HG02642 (cell line): Measurements from ENCODE around the gene SYNGR1.

Experiments used
- ATAC-seq: cut with Tn5 transposase; IDR thresholded peaks from one replicate; pipeline ENCODE4 v1.9.1; 2021; ENCODE audit warnings: mild to moderate bottlenecking; ENCODE audit not compliant: unreplicated experiment, poor library complexity

Gene SYNGR1

DNA sequence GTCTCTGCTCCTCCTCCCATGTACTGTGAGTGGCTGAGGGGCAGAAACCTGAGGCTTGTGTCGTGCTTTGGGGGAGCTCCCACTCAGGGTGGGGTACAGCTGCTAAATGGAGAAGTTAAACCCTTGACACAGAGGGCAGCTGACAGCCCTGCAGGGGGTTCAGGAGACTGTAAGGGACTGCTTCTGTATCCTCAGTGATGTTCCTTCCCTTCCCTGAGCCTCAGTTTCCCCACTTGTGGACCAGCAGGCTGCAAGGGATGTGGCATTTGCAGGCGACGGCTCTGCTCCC lies 15.6 kb downstream of the SYNGR1 start:
- no peak for ATAC-seq

DNA sequence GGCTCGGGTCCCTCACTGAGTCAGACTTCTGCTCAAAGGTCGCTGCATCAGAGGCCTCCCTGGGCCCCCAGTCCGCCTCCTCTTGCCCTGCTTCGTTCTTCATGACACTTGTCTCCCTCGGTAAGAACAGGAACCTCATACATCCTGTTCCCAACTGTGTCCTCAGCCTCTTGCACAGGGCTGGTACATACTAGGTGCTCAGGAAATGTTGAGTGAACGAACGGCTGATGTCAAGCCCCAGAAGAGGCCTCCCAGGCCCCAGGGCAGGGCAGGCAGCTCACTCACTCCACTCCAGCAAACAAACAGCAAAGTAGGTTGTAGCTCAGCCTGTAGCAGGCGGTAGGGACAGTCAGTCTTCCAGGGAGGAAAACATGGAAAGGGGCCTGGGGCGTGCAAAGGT lies 17.2 kb downstream of the SYNGR1 start:
- no peak for ATAC-seq

DNA sequence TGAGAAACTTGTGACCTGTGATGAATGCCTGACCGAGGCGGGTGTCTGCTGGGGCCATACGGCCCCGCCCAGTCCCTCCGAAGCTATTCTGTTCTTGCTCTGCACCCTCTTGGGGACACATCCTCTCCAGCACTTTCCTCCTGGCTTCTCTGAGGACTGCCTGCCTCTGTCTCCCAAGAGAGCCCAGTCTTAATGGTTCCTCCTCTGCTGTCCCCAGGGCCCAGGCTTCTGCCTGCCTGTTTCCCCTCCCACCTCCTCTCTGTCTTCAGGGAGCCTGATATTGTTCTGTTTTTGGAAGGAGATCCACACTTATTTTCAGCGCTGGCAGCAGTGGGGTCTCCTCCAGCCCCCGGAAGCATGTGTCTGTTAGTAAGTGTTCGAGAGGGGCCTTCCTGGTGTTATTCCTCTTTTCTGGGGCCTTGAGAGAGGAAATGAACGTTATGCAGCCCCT lies 18.7 kb downstream of the SYNGR1 start:
- ATAC-seq, result no peak

DNA sequence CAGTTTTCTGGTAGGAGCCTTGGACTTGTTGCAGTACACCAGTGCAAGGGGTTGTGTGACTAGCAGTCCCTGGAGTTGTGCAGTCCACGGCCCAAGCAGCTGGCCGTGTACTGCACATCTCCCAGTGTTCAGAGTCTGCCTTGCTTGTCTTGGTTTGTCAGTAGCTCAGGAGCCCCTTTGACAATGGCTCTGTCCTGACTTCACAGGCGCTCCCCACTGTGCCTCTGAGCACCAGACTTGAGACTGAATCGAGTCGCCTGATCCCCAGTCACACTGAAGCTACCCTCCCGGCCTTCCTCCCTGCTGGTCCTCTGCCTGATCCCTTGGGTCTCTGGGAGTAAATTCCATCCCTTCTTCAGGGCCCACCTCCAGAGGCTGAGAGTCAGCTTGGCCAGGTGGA lies 19.4 kb downstream of the SYNGR1 start:
- no peak for ATAC-seq

DNA sequence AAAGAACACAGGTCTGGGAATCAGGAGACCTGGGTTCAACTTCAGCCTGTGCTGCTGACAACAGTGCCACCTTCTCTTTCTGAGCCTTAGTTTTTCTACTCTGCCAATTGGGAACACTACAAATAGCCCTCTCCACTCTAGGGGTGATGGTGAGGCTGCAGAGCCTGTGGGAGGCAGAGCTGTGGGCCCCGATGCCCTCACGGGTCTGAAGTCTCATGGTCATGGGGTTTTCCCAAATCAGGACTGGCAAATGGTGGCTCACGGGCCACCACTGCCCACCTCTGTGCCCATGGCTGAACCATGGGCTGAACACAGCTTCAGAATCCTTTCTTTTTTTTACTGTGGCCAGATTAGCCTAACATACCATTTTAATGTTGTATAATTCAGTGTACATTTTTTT lies 19.8 kb downstream of the SYNGR1 start:
- no peak for ATAC-seq

DNA sequence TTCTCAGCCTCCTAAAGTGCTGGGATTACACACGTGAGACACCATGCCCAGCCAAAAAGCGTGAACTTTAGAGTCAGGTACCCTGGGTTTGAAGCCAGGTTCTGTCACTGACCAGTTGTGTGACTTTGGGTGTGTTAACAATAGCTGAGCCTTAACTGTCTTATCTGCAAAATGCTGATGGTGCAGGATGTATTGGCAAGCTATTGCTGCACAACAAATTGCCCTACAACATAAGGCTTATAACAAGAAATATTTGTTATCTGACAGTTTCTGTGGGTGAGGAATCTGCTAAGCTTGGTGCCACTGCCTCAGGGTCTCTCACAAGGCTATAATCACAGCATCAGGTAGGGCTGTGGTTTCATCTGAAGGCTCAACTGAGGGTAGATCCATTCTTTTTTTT lies 21.9 kb downstream of the SYNGR1 start:
- ATAC-seq, result no peak

DNA sequence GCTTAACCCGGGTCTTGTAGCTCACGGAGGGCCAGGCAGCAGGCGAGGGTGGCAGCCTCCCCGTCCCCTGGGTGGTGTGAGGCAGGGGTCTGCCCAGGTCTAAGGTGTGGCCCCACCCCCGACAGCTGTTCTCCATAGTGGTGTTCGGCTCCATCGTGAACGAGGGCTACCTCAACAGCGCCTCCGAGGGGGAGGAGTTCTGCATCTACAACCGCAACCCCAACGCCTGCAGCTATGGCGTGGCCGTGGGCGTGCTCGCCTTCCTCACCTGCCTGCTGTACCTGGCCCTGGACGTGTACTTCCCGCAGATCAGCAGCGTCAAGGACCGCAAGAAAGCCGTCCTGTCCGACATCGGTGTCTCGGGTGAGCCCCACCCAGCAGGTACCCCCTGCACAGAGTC lies 24.4 kb downstream of the SYNGR1 start:
- ATAC-seq, result no peak

DNA sequence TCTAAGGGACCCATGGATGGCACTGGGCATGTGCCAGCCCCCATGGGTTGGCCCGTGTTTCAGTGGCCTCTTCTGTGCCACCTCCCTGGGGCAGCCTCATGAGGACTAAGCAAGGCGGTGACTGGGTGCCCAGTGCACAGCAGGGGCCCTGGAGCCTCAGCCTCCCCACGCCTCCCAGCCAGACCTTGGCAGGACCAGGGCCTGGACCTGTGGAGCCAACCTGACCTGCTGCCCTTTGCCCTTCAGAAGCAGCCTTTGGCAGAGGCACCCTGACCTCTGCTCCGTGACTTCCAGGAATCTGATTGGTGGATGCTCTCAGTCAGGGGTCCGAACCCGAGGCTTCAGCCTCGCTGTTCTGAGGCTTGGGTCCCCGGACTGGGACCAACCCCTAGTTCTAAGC lies 25.0 kb downstream of the SYNGR1 start:
- no peak for ATAC-seq

DNA sequence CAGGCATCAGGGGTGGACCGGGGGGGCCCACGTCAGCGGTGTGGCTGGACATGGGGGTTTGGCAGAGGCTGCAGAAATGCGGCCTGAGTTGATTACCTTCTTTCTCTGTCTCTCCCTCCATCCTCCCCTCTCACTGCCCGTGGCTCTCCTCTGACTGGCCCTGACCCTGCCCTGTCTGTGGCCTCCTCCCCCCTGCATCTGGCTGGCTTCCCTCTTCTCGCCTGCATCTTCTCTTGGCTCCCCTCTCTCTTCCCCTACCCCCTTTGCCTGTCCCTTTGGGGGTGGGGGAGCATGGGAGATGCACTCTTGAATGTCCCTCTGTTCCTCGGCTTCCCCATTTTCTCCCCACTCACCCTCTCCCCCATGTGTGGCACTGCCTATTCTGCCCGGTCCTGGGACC lies 25.9 kb downstream of the SYNGR1 start:
- ATAC-seq, result no peak

DNA sequence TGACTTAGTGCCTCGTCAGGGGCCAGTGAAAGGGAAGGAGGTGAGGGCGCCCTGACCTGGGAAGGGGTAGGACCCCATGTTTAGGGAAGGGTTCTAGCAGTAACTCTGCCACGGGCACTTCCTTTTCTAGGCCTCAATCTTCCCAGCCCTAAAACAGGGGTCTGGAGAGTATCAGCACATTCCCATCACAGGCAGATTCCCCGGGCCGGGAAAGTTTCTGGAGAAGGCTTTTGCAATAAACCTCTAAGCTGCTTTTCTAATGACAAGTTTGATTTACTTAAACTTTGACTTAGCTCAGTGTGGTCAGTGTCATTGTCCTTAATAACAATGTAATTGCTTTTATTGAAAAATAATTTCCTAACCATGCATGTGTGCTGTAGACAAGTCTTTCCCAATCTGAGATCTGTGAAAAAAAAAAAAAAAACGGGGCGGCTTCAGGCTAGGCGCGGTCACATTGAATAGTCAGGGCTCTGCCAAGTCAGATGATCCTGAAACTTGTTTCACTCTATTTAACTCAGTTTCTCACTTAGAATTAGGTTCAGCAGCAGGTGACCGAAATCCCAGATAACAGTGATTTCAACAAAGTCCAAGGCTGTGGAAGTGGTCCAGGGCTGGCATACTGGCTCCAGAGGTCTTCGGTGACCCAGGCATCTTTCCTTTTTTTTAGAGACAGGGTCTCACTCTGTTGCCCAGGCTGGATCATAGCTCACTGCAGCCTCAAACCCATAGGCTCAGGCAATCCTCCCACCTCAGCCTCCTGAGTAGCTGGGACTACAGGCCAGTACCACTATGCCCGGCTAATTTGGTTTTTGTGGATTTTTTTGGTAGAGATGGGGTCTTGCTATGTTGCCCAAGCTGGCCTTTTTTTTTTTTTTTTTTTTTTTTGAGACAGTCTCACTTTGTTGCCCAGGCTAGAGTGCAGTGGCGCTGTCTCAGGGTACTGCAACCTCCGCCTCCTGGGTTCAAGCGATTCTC lies 30.3 kb downstream of the SYNGR1 start:
- no peak for ATAC-seq

DNA sequence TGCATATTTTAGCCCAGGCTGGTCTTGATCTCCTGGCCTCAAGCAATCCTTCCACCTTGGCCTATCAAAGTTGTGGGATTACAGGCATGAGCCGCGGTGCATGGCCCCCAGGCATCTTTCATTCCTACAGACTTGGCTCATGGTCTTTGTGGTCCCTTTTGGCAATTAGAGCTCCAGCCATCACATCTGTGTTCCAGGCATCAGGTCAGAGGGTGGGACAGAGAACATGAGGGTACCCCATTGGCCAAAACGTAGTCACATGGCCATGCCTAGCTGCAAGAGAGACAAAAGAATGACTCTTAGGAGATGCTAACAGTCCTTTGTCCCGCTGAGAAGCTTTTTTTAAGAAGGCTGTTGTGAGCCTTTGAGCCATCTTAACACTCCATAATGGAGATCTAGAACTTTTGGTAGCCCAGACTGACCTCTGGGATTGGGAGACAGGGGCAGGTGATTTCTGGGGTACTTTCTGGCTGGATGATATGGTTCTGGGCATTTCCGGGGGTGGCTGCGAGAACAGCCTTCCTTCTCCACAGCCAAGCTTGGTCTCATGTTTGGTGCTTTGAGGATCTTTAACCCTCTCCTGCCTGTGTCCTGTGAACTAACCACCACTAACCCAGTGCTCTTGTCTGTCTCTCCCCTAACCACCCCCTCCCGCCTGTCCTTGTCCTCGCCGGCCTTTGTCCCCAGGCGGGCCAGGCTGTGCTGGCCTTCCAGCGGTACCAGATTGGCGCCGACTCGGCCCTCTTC lies 31.4 kb downstream of the SYNGR1 start:
- ATAC-seq, result no peak

DNA sequence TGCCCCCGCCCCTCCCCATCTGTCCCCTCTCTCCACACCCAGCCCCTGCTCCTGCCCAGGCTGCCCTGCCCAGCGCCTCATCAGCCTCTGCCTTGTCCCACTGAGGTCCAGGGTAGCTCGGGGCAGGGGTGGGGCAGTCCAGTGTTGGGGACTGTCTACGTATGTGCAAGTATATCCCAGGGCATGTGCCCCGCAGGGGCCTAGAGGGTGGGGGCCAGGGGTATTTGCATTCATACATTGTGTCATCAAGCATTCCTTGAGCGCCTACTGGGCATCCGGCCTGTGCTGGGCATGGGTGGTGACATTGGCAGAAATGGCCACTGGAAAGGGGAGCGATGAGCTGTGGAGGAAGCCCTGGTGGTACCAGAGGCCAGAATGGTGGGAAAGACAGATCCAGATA lies 32.1 kb downstream of the SYNGR1 start:
- ATAC-seq, result no peak

DNA sequence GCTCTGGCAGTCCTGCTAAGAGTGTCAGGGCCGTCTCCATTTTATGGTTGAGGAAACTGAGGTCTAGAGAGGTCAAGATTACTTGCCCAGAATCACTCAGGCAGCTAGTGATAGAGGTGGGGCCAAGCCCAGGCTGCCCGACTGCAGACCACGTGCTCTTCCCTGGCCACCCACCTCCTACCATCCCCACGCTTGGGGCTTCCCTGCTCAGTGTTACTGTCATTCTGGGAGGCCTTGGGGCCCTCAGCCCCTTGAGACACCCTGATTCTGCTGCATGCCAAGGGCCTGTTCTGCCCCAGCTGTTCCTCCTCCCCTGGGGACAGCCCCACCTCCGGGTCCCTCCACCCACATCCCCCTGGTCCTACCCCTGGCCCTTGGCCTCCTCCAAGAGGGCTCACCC lies 32.6 kb downstream of the SYNGR1 start:
- peak; percentile 65 for ATAC-seq

DNA sequence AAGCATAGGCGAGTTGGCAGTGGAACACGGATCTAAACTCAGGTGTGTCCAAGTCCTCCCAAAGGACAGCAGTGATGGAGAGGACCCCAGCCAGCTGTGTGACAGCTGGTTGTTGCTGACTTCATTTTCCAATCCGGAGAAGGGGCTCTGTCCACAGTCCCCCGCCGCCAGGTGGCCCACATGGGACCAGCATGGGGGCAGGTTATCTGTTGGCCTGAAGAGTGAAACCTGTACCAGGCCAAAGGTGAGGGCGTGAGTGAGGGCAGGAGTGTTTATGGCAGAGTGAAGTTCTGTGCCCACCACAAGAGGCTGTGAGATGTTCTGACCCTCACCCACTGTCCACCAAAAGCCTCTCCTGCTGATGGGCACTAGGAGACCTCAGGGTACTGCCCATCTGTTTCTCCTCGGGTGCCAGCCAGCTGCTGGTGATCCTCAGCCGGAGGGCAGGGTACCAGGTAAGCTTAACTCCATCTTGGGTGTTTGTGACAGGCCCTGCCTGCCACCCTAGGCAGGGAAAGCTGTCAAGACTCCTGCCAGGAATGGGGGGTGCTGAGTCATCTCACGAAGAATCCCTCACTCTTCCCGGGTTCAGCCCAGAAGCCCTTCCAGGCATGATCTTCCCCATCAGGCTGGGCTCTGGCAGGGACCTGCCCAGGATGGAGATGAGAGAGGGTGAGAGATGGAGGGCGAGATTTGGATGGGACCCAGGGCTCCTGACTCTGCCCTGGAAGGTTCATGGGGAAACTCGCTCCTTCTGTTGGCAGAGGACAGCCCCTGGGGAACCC lies 34.2 kb downstream of the SYNGR1 start:
- no peak for ATAC-seq

DNA sequence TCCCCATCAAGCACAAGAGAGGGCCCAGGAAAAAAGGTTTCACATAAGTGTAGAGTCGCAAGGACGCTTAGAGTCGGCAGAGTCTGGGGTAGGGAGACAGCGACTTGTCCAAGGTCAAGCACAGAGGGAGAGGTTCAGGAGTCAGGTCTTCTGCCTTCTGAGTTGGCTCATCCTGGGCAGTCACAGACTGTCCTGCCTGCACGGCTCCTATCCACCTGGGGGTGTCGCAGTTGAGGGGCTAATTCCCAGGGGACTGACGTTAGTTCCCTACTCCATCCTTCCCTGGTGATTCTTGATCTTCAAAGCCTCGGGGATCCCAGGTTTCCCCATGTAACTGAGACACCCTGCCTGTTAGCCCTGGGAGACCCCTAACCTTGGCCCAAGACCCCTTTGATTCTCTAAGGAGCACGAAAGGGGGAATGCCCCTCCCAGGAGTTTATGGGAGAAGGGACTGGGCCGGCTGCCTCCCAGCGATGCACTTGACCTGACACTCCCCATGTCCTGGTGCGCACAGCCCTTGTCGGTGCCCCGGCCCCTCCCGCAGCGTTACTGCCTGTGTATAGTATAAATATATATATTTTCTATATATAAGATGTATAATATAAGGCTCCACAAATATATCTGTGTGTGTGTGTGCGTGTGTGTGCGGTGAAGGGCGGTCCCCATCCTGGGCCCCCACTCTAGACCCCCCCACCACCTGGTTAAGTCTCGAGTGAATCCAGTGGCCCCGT lies 35.1 kb downstream of the SYNGR1 start:
- ATAC-seq, result no peak

DNA sequence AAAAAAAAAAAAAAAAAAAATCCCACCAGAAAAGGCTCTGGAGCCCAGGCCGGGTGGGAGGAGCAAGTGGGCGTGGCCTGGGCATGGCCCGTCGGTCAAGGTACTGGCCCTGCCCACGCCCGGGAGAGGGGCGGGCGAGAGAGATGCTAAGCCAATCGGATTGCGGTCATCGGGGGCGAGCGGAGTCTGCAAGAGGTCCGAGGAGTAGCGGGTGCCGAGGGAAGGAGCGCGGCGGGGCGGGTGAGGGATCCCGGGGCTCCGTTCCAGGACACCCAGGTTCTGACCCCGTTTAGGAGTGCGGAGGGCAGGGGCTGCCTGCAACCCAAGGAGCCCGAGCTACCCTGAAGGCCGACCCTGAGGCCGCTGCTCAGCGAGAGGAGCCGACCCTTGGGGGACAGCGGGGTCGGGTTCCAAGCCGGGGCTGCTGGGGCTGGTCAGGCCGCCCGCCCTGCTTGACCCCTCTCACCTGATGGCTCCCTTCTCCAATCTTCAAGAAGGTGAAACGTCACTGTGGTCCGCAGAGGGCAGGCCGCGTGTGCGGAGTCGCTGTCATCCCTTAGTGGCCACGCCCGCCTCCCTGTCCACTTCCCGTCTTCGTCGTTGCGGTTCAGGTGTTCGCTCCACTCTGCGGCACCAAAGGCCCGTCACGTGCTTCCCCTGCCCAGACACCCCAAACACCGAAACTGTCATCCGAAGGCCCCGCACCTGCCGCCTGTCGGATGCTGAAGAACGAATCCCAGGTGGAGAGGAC lies 38.6 kb downstream of the SYNGR1 start:
- peak; percentile 71 for ATAC-seq

DNA sequence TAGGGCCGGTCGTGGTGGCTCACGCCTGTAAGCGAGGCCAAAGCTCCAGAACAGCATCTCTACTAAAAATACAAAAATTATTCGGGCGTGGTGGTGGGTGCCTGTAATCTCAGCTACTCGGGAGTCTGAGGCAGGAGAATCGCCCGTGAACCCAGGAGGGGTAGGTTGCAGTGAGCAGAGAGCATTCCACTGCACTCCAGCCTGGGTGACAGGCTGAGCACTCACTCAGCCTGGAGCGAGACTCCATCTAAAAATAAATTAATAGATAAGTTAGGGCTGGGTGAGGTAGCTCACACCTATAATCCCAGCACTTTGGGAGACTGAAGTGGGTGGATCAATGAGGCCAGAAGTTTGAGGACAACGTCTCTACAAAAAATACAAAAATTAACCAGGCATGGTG lies 39.6 kb downstream of the SYNGR1 start:
- ATAC-seq, result no peak

DNA sequence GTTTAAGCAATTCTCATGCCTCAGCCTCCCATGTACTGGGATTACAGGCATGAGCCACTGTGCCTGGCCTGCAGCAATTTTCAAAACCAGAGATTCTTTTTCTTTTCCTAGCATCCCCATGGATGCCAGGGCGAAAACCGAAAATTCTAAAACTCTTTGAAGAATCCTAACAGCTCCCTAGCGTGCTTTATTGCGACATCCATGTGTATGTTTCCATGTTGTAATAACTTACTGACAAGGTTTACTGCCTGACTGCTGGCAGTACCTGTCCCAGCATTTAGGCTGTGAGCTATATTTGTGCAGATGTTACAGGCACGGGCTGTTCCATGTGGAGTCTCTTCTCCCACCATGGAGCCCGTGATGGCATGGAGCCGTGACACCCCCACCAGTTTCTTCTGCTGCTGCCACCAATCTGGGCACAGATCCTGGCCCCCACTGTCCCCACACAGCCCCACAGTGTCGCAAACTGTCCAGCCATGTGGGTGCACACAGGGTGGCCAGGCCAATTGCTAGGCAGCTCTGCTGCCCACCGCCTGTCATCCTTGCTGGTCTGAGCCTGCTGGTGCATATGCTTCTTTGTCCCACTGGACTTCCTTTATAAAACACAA lies 42.7 kb downstream of the SYNGR1 start:
- ATAC-seq, result no peak
